Upper lobe of left lung (tissue), 6 donors: ENCODE data around the gene TRAPPC10. TPM values are rescaled to one million over a fixed set of nuclear protein-coding genes. Genes with fewer than 3 reads are reported as not detected.
A peak's percentile ranks its signal among the peaks of the same experiment; 100 is the strongest.

Experiments
- ATAC-seq, 2 donors: fragments of 200-7000 bp; cut with Tn5 transposase; one replicate each; pipeline ENCODE4 v1.9.1; 2022; ENCODE audit warnings: mild to moderate bottlenecking in 2 of 2, moderate library complexity in 2 of 2; ENCODE audit not compliant: low FRiP score in 2 of 2
- DNase-seq, 2 donors: peaks; one replicate each; pipeline ENCODE4 v3.0.0-alpha.2; 2019 to 2020
- H3K27ac ChIP-seq, 4 donors: fragments of 200-600 bp; sonication (generic); one replicate each; pipeline ENCODE4 v1.5.1; 2016 to 2019
- H3K27me3 ChIP-seq, 4 donors: fragments of 200-600 bp; sonication (generic); one replicate each; pipeline ENCODE4 v1.5.1; 2017 to 2019
- H3K36me3 ChIP-seq, 4 donors: fragments of 200-600 bp; sonication (generic); one replicate each; pipeline ENCODE4 v1.5.1; 2016 to 2019
- H3K4me1 ChIP-seq, 4 donors: fragments of 200-600 bp; sonication (generic); one replicate each; pipeline ENCODE4 v1.5.1; 2018 to 2019
- H3K4me3 ChIP-seq, 4 donors: fragments of 200-600 bp; sonication (generic); one replicate each; pipeline ENCODE4 v1.5.1; 2017 to 2019; ENCODE audit warnings: mild to moderate bottlenecking in 2 of 4, moderate library complexity in 1 of 4
- H3K9me3 ChIP-seq, 4 donors: fragments of 200-600 bp; sonication (generic); one replicate each; pipeline ENCODE4 v1.5.1; 2018 to 2019
- CTCF ChIP-seq, 6 experiments: fragments of 450-650 bp in 4 of 6; fragments of 200-600 bp in 2 of 6; sonication (generic) in 2 of 6; IDR thresholded peaks; one replicate each; pipeline ENCODE4 v1.5.1; 2016 to 2019; ENCODE audit warnings: antibody characterized with exemption in 6 of 6
- EP300 ChIP-seq, 4 donors: sonication (generic); formaldehyde crosslinking; IDR thresholded peaks; one replicate each; pipeline ENCODE4 v1.5.1; 2017; ENCODE audit warnings: antibody characterized with exemption in 4 of 4, control low read depth in 2 of 4
- POLR2A ChIP-seq, 4 donors: fragments of 450-650 bp; IDR thresholded peaks; one replicate each; pipeline ENCODE4 v1.5.1; 2016 to 2017; ENCODE audit warnings: antibody characterized with exemption in 4 of 4, mild to moderate bottlenecking in 2 of 4
- POLR2AphosphoS5 ChIP-seq, 2 donors: sonication (generic); formaldehyde crosslinking; IDR thresholded peaks; one replicate each; pipeline ENCODE4 v1.5.1; 2017; ENCODE audit warnings: antibody characterized with exemption in 2 of 2
- WGBS, 2 donors: methylation state at CpG; one replicate each; pipeline ENCODE4 v1.1.5; 2017 to 2018; 5-methylcytosine and 5-hydroxymethylcytosine counted together
- total RNA-seq, 6 donors: library from RNA; depleted of rRNA in 4 of 6; stranded (reverse); fragments of >200 nt in 4 of 6; gene quantifications; one replicate each; pipeline versions ENCODE4 v1.1.0 to v1.2.1, GENCODE V29; 2016 to 2021
- donor health status: DM: no; HTN: no; CAD: no; lungs with moderate emphysema.
- donor health status: DM: no; HTN: yes; CAD: no; lungs with severe emphysema.

Gene TRAPPC10
- total RNA-seq, 6 donors from 2014 or later, result 36.3 to 46.8 (median 43.4) TPM

- peak in 1 of 2 donors; percentile 12 for ATAC-seq
- no peak for DNase-seq
- Histone ChIP-seq H3K4me3 (no peak overlapping the region), H3K4me1 (peaks cover 0 to 8% (median 3%) of the 10 kb centered on the region in 4 donors), H3K9me3 (no peaks in the 10 kb centered on the region), H3K27ac (no peak overlapping the region), H3K36me3 (peaks cover 16 to 83% (median 27%) of the 10 kb centered on the region in 4 donors), H3K27me3 (no peaks in the 10 kb centered on the region)
- no peak for TF ChIP-seq CTCF (IDR thresholded peaks at IDR 0.05)
- no peak for TF ChIP-seq POLR2A (IDR thresholded peaks at IDR 0.05)
- no peak for TF ChIP-seq POLR2AphosphoS5 (IDR thresholded peaks at IDR 0.05)
- no peak for TF ChIP-seq EP300 (IDR thresholded peaks at IDR 0.05)
- 91 to 92% methylated on average over 15 of the region's 15 CpGs for WGBS, 2 donors
Measured at GRCh38 chr21:44057960-44058651, 46.0 kb downstream of the TRAPPC10 start.

- peaks cover 0 to 7% (median 3%) of the 10 kb centered on the region in 4 donors for H3K4me1 ChIP-seq
- no peaks in the 10 kb centered on the region for H3K9me3 ChIP-seq
- DNase-seq (no peak), ATAC-seq (no peak)
- H3K4me3 ChIP-seq, result no peak overlapping the region
- no peak overlapping the region for H3K27ac ChIP-seq
- TF ChIP-seq POLR2A (IDR thresholded peaks at IDR 0.05), result no peak
- TF ChIP-seq CTCF (IDR thresholded peaks at IDR 0.05), result no peak
- H3K36me3 ChIP-seq, result peaks cover 21 to 84% (median 32%) of the 10 kb centered on the region in 4 donors
- no peaks in the 10 kb centered on the region for H3K27me3 ChIP-seq
- WGBS, 2 donors, result 86 to 93% methylated on average over 12 of the region's 12 CpGs
Measured at GRCh38 chr21:44058652-44058964, 46.5 kb downstream of the TRAPPC10 start.

GRCh38 chr21:44058981-44059380 lies 46.9 kb downstream of the TRAPPC10 start:
- 90 to 93% methylated on average over 17 of the region's 17 CpGs for WGBS, 2 donors
- peaks cover 21 to 86% (median 36%) of the 10 kb centered on the region in 4 donors for H3K36me3 ChIP-seq

GRCh38 chr21:44059710-44060109 lies 47.6 kb downstream of the TRAPPC10 start:
- WGBS, 2 donors, result 88 to 90% methylated on average over 4 of the region's 4 CpGs
- TF ChIP-seq POLR2A (IDR thresholded peaks at IDR 0.05) (no peak), POLR2AphosphoS5 (IDR thresholded peaks at IDR 0.05) (no peak), CTCF (IDR thresholded peaks at IDR 0.05) (no peak), EP300 (IDR thresholded peaks at IDR 0.05) (no peak)
- DNase-seq (no peak), ATAC-seq (no peak)
- peaks cover 0 to 5% (median 0%) of the 10 kb centered on the region in 4 donors for H3K4me1 ChIP-seq
- peaks cover 21 to 93% (median 43%) of the 10 kb centered on the region in 4 donors for H3K36me3 ChIP-seq
- H3K9me3 ChIP-seq, result no peaks in the 10 kb centered on the region
- no peak overlapping the region for H3K27ac ChIP-seq
- H3K4me3 ChIP-seq, result no peak overlapping the region
- H3K27me3 ChIP-seq, result no peaks in the 10 kb centered on the region

More at GRCh38 chr21:44058981-44059380, 46.9 kb downstream of the TRAPPC10 start:
- Histone ChIP-seq H3K4me1 (peaks cover 0 to 7% (median 3%) of the 10 kb centered on the region in 4 donors), H3K4me3 (no peak overlapping the region), H3K27me3 (no peaks in the 10 kb centered on the region), H3K27ac (no peak overlapping the region), H3K9me3 (no peaks in the 10 kb centered on the region)
- DNase-seq, result no peak
- TF ChIP-seq POLR2A (IDR thresholded peaks at IDR 0.05), result no peak
- TF ChIP-seq EP300 (IDR thresholded peaks at IDR 0.05), result no peak
- TF ChIP-seq CTCF (IDR thresholded peaks at IDR 0.05), result no peak
- no peak for TF ChIP-seq POLR2AphosphoS5 (IDR thresholded peaks at IDR 0.05)
- no peak for ATAC-seq

GRCh38 chr21:44062380-44062779 lies 50.3 kb downstream of the TRAPPC10 start:
- H3K36me3 ChIP-seq, result peaks cover 19 to 99% (median 44%) of the 10 kb centered on the region in 4 donors
- WGBS, 2 donors, result 91 to 95% methylated on average over 7 of the region's 7 CpGs
- no peak for DNase-seq

More at GRCh38 chr21:44062380-44062779, 50.3 kb downstream of the TRAPPC10 start:
- Histone ChIP-seq H3K27me3 (no peaks in the 10 kb centered on the region), H3K4me1 (no peaks in the 10 kb centered on the region), H3K27ac (no peak overlapping the region), H3K9me3 (no peaks in the 10 kb centered on the region), H3K4me3 (no peak overlapping the region)
- TF ChIP-seq CTCF (IDR thresholded peaks at IDR 0.05) (no peak), POLR2AphosphoS5 (IDR thresholded peaks at IDR 0.05) (no peak), POLR2A (IDR thresholded peaks at IDR 0.05) (no peak), EP300 (IDR thresholded peaks at IDR 0.05) (no peak)
- peak in 1 of 2 donors; percentile 20 for ATAC-seq
